Measurements from ENCODE around the gene GABRR3.
"Not testable (repeated sequence)": the region's sequence is repeated elsewhere in the genome, so short reads cannot be mapped to it uniquely, and the experiment has no call there.

GABRR3 gene

DNA sequence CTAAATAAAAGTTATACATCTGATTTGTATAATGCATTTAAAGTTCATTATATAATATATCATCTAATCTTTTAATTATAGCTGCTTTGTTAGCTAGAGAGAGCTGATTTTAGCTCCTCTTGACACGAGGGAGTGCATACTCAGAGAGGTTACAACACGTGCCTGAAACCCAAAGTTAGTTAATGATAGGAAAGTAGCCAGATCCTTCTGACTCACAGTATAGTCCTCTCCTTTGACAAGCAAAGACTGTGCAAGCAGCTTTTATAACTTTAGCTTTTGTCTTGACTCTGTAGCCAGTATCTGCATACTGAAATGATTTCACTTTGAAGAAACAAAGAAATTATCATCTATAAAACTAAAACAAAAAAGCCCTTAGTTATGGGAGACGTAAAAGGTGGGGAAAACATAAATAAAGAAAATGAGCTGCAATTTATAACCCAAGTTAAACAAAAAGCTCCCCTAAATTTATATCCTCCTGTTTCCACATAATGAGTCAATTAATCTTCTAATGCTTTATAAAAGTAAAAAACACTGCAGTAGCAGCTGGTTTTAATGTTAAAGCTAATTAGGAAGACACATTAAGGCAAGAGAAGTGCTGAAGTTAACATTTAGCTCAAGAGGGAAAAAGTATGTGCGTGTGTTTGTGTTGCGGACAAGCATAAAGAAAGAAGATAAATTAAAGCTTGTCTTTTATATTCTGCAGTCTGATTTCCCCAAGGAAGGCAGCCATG is 13.1 kb downstream of the GABRR3 start:
- no peak for DNase-seq (ENCODE audit: low spot score)

GRCh38 chr3:98020412-98020811 is 14.7 kb downstream of the GABRR3 start:
- DNase-seq (ENCODE audit: low spot score) = no peak

DNA sequence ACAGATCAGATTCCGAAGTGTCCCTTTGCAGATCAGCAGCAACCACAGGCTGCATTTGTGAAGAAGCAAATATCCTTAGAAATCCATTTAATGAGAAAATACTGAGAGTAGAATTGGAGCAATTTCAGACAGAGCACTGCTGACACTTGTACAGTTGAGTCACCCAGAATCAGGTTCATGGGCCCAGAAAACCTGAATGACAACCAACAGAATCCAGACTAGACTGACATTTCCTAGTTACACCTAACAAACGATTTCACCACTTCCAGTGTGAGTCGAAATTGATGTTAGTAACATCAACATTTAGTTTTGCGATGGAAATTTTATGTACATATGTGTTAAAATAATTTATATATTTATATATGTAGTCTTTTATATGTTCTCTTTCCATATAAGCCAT is 16.8 kb downstream of the GABRR3 start:
- no peak for DNase-seq (ENCODE audit: low spot score)

GRCh38 chr3:98014268-98014585 is 20.9 kb downstream of the GABRR3 start:
- DNase-seq (ENCODE audit: low spot score) = no peak

DNA sequence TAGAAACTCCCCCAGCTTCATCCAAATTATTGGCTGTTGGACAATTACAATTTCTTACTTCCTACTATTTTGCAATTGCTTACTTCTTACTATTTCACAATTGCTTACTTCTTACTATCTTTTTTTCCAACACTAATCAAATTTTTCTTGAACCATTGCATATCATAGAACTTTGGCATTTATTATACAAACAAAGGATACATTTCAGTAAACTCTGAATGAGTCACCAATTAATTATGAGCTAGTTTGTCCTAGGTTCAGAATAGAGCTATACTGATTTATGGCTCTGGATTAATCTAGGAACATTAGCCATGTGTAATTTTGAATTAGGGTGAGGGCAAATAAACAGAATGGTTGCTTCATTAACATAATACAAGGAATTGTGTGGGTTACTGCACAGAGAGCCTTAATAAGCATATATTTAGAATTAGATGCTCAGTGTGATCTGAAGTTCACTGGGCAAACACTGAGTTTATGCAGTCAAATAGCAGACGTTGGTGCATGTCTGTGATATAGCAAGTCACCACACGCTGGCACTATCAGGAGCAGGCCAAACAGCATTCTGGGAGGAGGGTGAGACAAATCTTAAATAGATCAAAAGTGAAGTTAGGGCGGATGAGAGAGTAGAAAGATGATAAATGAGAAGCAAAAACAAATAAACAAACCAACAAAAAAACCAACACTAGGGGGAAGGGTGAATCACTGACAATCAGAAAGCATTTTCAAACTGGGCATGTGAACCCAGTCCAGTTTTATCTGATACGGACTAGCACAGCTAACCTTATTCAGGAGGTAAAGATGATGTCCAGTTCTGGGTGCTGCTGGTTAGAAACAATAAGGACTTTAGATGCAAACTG is 21.5 kb downstream of the GABRR3 start:
- no peak for DNase-seq (ENCODE audit: low spot score)

- DNase-seq (ENCODE audit: low spot score) = no peak
Observed at GRCh38 chr3:98012979-98013378, 22.1 kb downstream of the GABRR3 start.

GRCh38 chr3:98010883-98011449 is 24.1 kb downstream of the GABRR3 start:
- not testable (repeated sequence) for DNase-seq (ENCODE audit: low spot score)

DNA sequence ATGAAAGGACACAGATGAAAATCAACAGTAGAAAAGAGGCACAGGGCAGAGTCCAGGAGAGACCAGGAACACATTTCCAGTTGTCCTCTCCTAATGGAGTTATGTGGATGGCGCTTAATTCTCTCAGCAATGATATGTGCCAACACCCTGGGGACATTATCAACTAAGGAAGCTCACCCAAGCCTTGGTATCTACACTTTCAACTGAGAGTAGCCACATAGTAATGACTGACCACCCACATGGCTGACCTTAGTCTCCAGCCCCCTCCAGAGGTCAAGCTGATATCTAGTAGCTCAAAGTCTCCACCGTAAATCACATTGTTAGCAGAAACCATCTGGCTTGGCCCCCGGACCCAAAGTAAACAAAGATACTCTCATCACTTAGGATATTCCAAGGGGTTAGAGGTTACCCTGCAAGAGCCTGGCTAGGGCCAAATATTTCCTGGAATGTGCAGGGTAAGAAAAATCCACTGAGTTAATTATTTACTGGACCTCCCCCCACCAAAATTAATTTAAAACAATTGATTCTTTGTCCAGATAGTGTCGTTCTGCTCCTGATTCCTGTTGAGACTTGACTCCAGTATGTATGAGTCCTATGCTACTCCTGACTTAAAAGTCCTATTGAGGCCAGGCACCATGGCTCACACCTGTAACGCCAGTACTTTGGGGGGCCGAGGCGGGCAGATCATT is 24.8 kb downstream of the GABRR3 start:
- no peak for DNase-seq (ENCODE audit: low spot score)

GRCh38 chr3:98008855-98009254 is 26.3 kb downstream of the GABRR3 start:
- DNase-seq (ENCODE audit: low spot score) = no peak

DNA sequence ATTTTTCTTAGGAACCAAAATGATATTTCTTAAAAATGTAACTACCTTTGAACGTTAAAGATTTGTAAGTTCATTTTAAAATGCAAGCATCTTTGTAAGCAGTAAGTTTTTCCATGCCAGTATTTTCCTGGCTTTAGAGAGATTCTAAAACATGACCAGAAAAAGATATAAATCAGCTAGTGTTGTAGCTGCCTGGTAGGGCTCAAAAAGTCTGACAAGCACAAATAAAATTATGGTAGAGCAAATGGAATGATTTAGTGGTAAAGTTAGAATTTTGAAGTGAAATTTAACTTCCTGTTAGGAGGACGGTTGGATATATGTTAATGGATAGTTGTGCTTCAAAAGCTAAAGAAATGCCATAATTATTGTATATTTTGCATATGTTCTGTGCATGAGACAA is 29.7 kb downstream of the GABRR3 start:
- no peak for DNase-seq (ENCODE audit: low spot score)

DNA sequence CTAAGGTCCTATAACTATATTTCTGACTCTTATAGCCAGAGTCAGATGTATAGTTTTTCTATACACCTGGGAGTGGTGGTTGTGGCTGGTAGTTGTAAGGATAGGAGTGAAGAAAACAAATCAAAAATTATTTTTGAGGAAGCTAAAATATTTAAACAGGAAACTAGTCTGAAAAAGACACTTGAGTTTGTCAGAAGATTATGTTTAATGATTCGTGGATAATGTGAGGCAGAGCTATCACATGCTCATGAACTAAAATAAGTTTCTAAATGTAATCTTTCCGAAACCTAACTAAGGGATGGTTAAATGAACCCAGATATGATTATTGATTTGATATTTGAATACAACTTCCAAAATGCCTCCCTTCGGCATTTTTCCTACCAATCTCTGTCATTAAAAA is 30.4 kb downstream of the GABRR3 start:
- DNase-seq (ENCODE audit: low spot score) = no peak

GRCh38 chr3:98003306-98003969 is 31.7 kb downstream of the GABRR3 start:
- DNase-seq (ENCODE audit: low spot score) = no peak

GRCh38 chr3:98002717-98003116 is 32.4 kb downstream of the GABRR3 start:
- no peak for DNase-seq (ENCODE audit: low spot score)

- DNase-seq (ENCODE audit: low spot score) = no peak
Observed at GRCh38 chr3:97999994-98000393, 35.1 kb downstream of the GABRR3 start.

- DNase-seq (ENCODE audit: low spot score) = no peak
Observed at GRCh38 chr3:97999103-97999502, 36.0 kb downstream of the GABRR3 start.

GRCh38 chr3:97996988-97997387 is 38.1 kb downstream of the GABRR3 start:
- no peak for DNase-seq (ENCODE audit: low spot score)

GRCh38 chr3:97994328-97994945 is 40.7 kb downstream of the GABRR3 start:
- no peak for DNase-seq (ENCODE audit: low spot score)

DNA sequence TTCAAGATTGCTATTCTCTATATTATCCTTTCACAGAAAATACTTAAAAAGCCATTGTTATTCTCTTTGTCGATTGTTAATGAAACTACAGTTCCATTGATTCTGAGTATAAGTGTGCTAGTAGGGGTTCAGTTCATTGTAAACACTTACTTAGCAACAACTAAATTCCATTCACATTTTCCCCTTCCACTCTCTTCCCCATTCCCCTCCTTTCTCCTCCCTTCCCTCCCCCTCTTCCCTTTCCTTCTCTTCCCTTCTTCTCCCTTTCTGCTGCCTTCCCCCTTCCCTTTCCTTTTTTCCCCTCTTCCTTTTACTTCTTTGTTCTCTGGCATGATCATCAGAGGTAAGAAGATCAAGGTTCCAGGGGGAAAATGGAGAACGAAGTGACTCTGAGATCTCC is 41.6 kb downstream of the GABRR3 start:
- DNase-seq (ENCODE audit: low spot score) = no peak

GRCh38 chr3:97992547-97993173 is 42.5 kb downstream of the GABRR3 start:
- no peak for DNase-seq (ENCODE audit: low spot score)

- DNase-seq (ENCODE audit: low spot score) = peak; percentile 22
Observed at GRCh38 chr3:97991293-97991682, 43.8 kb downstream of the GABRR3 start.

GRCh38 chr3:97990624-97991292 is 44.4 kb downstream of the GABRR3 start:
- no peak for DNase-seq (ENCODE audit: low spot score)
